HL-60/S4 treated with retinoic acid at 250 ng/mL for 4 days and 3 days (cell line): ENCODE data around the gene FAM114A2.

Source experiments
- in situ Hi-C: fragments of 300-500 bp; cut with MboI; formaldehyde crosslinking; loops from 2 replicates; pipeline ENCODE4 v1.7.0; 2022; ENCODE audit warnings: low sequenced_read_pairs

The FAM114A2 gene

DNA sequence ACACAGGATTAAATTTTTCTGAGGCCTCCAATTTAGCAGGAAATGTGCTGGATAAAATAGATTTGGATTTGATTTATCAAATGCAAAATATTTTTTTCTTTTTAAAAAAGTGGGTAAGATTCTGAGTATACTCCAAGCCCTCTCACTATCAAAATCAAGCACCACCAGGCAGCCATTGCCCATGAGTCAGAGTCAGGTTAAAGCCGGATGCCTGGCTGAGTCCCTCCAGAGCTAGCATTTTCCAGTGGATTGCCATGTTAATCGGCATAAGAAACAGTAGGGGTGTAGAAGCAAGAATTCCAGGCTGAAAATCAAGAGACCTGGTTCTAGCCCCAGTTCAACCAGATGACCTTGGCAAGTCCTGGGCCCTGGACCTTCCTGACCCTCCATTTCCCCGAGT lies 85.3 kb downstream of the FAM114A2 start:
- in situ Hi-C loops, result loop anchor here (25.0 kb wide), 1 partner anchor 1391 kb away; no protein-coding TSS in a partner anchor

DNA sequence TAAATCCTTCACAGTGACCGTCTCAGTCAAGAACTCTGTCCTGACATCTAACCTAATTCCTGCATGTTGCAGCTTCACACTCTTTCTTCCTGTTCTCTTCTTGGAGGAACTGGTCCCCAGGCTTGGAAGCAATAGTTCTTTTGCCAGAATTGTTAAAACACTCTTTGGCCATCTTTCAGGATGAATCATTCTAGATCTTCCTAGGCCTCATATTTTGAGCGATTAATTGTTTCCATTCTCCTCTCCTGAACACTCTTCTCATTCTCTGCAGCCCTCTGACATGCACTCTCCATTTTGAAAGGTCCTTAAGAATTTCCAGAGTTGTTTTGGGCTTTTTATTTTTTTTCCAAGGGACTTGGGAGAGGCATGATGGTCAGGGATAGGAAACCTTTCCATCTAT lies 85.8 kb downstream of the FAM114A2 start:
- in situ Hi-C loops, result loop anchor here (25.0 kb wide), 1 partner anchor 1391 kb away; no protein-coding TSS in a partner anchor

DNA sequence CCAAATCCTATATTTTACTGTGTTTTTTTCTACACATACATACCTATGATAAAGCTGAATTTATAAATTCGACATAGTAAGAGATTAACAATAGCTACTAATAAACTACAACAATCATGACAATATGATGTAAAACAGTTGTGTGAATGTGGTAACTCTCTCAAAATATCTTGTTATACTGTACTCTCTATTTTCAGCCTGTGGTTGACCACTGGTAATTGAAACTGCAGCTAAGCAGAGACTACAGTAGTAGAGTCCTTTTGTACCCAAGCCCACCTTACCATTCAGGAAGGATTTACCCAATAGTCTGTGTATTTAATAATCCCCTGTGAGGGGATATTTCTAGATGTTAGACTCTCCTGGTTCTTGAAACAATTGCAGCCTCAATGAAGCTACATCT lies 86.7 kb downstream of the FAM114A2 start:
- in situ Hi-C loops, result loop anchor here (25.0 kb wide), 1 partner anchor 1390 kb away; no protein-coding TSS in a partner anchor

DNA sequence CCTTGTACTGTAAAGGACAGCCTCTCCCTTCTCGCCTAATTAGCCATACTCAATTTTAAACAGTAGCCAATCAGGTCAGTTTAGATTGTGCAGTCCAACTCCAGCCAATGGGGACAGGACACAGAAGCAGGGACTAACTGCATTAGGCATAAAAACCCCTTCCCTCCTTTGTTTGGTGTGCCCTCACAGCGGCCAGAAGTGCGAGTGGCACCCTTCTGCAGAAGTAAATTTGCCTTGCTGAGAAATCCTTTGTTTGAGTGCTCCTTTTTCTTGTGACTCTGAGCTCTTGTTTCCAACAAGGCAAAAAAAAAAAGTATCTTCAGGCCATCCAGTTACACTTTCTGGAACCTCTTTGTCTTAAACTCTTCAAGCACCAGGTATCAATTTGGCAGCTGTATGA lies 97.4 kb downstream of the FAM114A2 start:
- in situ Hi-C loops, result no loop called here
